SK-N-MC (cell line): Measurements from ENCODE around the gene FBXO41.

Source experiments
- EZH2 ChIP-seq: fragments of 200-600 bp; sonication (generic); IDR thresholded peaks from one replicate; pipeline ENCODE4 v1.6.1; 2017; ENCODE audit warnings: antibody characterized with exemption
- POLR2AphosphoS5 ChIP-seq: IDR thresholded peaks from 2 replicates; pipeline ENCODE4 v1.6.1; 2012; ENCODE audit warnings: mild to moderate bottlenecking, low read depth, low read length, borderline replicate concordance

DNA sequence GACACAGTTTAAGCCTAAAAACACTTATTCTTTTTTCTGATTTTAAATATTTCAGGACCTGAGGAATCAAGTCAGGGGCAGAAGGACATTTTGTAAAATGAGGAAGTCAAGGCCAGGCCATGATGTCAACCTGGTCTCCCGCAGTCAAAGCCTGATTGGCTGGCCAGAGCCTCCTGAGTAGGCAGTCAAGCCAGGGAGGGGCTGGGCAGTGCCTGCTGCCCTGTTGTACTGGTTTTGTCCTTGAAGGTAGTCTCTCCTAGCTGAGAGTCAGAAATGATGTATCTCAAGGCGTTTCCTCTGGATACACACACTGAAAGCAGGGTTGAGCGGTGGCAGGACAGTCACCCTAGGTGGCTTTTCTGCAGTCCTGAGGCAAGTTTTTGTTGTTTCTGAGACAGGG lies 30.4 kb downstream of the FBXO41 start:
- no peak; the same call in 1 of the 2 replicates for TF ChIP-seq POLR2AphosphoS5
- no peak for TF ChIP-seq EZH2
